Keratinocyte (primary cell): ENCODE measurements around the gene RETREG1. TPM values are rescaled to one million over a fixed set of nuclear protein-coding genes. Genes with fewer than 3 reads are reported as not detected.

Experiments
- DNase-seq: peaks from one replicate; pipeline ENCODE4 v3.0.0-alpha.2; 2011; ENCODE audit warnings: low read depth, missing footprints, low spot score
- FAIRE-seq: peaks from 2 replicates; lab custom pipeline; 2011; peaks lifted over from hg19 to GRCh38; lab: Jason Lieb, UNC
- H2AFZ ChIP-seq: 2 replicates; pipeline ENCODE4 v1.6.0; 2012; ENCODE audit warnings: low read length, control low read depth, inconsistent platforms; ENCODE audit not compliant: control insufficient read depth
- H3K27ac ChIP-seq: 2 replicates; pipeline ENCODE4 v1.5.1; 2011; ENCODE audit warnings: low read length; ENCODE audit not compliant: control insufficient read depth, insufficient read depth
- H3K27me3 ChIP-seq: 3 replicates; pipeline ENCODE4 v1.6.0; 2011; ENCODE audit warnings: low read length; ENCODE audit not compliant: control insufficient read depth, insufficient read depth; ENCODE audit errors: extremely low read depth
- H3K36me3 ChIP-seq, 2 experiments: 2 replicates in 1 of 2; 3 replicates in 1 of 2; pipeline ENCODE4 v1.5.1; 2011; ENCODE audit warnings: low read length in 2 of 2, mild to moderate bottlenecking in 1 of 2; ENCODE audit not compliant: control insufficient read depth in 2 of 2, insufficient read depth in 2 of 2; ENCODE audit errors: extremely low read depth in 1 of 2
- H3K4me1 ChIP-seq: 3 replicates; pipeline ENCODE4 v1.5.1; 2011; ENCODE audit warnings: low read length; ENCODE audit not compliant: control insufficient read depth, insufficient read depth; ENCODE audit errors: extremely low read depth
- H3K4me2 ChIP-seq: 3 replicates; pipeline ENCODE4 v1.6.0; 2011; ENCODE audit warnings: low read depth, low read length; ENCODE audit not compliant: control insufficient read depth, insufficient read depth; ENCODE audit errors: extremely low read depth
- H3K4me3 ChIP-seq, 3 experiments: fragments of 200-600 bp in 1 of 3; sonication (generic) in 1 of 3; 2 replicates in 2 of 3; 3 replicates in 1 of 3; pipeline ENCODE4 v1.5.1; 2011 to 2016; ENCODE audit warnings: low read length in 3 of 3, mild to moderate bottlenecking in 3 of 3, control low read depth in 2 of 3, inconsistent platforms in 1 of 3, low read depth in 1 of 3, mixed read lengths in 1 of 3, mixed run types in 1 of 3, moderate library complexity in 1 of 3; ENCODE audit not compliant: control insufficient read depth in 2 of 3, insufficient read depth in 2 of 3; ENCODE audit errors: extremely low read depth in 1 of 3
- H3K79me2 ChIP-seq: 2 replicates; pipeline ENCODE4 v1.6.0; 2012; ENCODE audit warnings: low read length; ENCODE audit not compliant: control insufficient read depth, insufficient read depth
- H3K9ac ChIP-seq: 3 replicates; pipeline ENCODE4 v1.6.0; 2011; ENCODE audit warnings: low read length; ENCODE audit not compliant: control insufficient read depth, insufficient read depth; ENCODE audit errors: extremely low read depth
- H3K9me1 ChIP-seq: 3 replicates; pipeline ENCODE4 v1.6.0; 2011; ENCODE audit warnings: low read length; ENCODE audit not compliant: control insufficient read depth, insufficient read depth; ENCODE audit errors: extremely low read depth
- H3K9me3 ChIP-seq: 2 replicates; pipeline ENCODE4 v1.5.1; 2012; ENCODE audit warnings: low read depth, low read length; ENCODE audit not compliant: control insufficient read depth
- H4K20me1 ChIP-seq: 3 replicates; pipeline ENCODE4 v1.6.0; 2011; ENCODE audit warnings: low read length; ENCODE audit not compliant: control insufficient read depth, insufficient read depth; ENCODE audit errors: extremely low read depth
- EZH2 ChIP-seq: IDR thresholded peaks from one replicate; pipeline ENCODE4 v1.6.1; 2012; ENCODE audit warnings: inconsistent platforms, mild to moderate bottlenecking, low read length, moderate library complexity
- dilution Hi-C: fragments of 300-500 bp; cut with MboI; formaldehyde crosslinking; loops from one replicate; pipeline ENCODE4 v1.7.0; 2020; ENCODE audit warnings: low sequenced_read_pairs; ENCODE audit not compliant: extremely low pct_ligation_motif_present
- polyA plus RNA-seq, 5 experiments: library from polyadenylated mRNA; depleted of rRNA in 3 of 5; stranded (reverse) in 3 of 5; stranded (forward) in 1 of 5; unstranded in 1 of 5; fragments of >200 nt; gene quantifications; 1 replicate in 1 of 5; 2 replicates in 3 of 5; 3 replicates in 1 of 5; pipeline versions ENCODE4 v1.2.1 to v1.2.3, GENCODE V29; 2011 to 2012; ENCODE audit warnings: missing spikeins in 2 of 5, low read depth in 1 of 5, low replicate concordance in 1 of 5
- TF ChIP-seq, protein P1 (sequence below), 3 experiments: IDR thresholded peaks in 1 of 3; conservative IDR thresholded peaks in 1 of 3; optimal IDR thresholded peaks in 1 of 3; 2 replicates in 2 of 3; 3 replicates in 1 of 3; pipeline versions ENCODE3 to v1.5.1; 2011; ENCODE audit warnings: low read length in 3 of 3, mild to moderate bottlenecking in 3 of 3, moderate library complexity in 2 of 3, control low read depth in 1 of 3, inconsistent platforms in 1 of 3; ENCODE audit not compliant: insufficient read depth in 2 of 3; ENCODE audit errors: extremely low read depth in 1 of 3

RETREG1 gene
- polyA plus RNA-seq, 1 donor (not counting 4 experiments of a cell fraction or from before 2014, with no cell fraction given) = 7.4 TPM

DNA sequence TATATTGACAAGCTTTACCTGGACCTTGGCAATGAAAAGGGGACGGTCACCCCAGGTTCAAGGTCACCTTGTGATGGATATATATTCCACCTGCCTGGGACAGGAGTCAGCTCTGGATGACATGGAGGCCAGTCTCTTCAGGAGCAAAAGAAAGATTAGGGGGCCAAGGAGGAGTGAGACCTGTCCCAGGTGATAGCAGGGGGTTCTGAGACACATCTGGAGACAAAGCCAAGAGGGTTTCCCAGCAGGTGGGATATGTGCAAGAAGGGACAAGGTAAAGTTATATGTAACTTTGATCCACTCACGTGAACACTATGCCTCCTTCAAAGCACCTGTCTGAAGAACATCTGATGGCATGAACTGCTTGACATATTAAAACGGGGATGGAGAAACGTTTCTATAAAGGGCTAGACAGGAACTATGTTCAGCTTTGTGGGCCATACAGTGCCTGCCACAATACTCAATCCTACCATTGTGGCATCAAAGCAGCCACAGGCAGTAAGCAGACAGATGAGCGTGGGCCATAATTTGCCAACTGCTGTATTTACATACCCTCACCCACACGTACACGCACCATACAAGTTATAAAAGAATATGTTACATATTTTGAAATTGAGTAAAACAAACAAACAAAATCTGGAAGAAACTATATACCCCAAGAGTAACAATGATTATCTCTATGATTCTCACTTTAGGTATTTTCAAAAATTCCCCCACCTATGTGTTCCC, 88.3 kb downstream of the RETREG1 start:
- Histone ChIP-seq H4K20me1 (no peaks in the 10 kb centered on the region), H3K27me3 (peaks cover 4% of the 10 kb centered on the region), H2AFZ (no peak overlapping the region), H3K4me1 (no peaks in the 10 kb centered on the region), H3K27ac (no peak overlapping the region), H3K4me2 (no peak overlapping the region), H3K9me1 (no peaks in the 10 kb centered on the region), H3K36me3 (no peaks in the 10 kb centered on the region), H3K4me3 (no peak overlapping the region), H3K9ac (no peak overlapping the region), H3K9me3 (no peaks in the 10 kb centered on the region), H3K79me2 (no peaks in the 10 kb centered on the region)
- DNase-seq = no peak
- TF ChIP-seq EZH2 = no peak
- TF ChIP-seq, protein P1, sequence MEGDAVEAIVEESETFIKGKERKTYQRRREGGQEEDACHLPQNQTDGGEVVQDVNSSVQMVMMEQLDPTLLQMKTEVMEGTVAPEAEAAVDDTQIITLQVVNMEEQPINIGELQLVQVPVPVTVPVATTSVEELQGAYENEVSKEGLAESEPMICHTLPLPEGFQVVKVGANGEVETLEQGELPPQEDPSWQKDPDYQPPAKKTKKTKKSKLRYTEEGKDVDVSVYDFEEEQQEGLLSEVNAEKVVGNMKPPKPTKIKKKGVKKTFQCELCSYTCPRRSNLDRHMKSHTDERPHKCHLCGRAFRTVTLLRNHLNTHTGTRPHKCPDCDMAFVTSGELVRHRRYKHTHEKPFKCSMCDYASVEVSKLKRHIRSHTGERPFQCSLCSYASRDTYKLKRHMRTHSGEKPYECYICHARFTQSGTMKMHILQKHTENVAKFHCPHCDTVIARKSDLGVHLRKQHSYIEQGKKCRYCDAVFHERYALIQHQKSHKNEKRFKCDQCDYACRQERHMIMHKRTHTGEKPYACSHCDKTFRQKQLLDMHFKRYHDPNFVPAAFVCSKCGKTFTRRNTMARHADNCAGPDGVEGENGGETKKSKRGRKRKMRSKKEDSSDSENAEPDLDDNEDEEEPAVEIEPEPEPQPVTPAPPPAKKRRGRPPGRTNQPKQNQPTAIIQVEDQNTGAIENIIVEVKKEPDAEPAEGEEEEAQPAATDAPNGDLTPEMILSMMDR (optimal IDR thresholded peaks at IDR 0.05 in 1 of 3, IDR thresholded peaks at IDR 0.05 in 1 of 3, conservative IDR thresholded peaks at IDR 0.05 in 1 of 3; ENCODE audit: extremely low read depth in 1 of 3, insufficient read depth in 2 of 3, low read length in 3 of 3) = no peak
- no peak for FAIRE-seq
- dilution Hi-C loops = no loop called here

DNA sequence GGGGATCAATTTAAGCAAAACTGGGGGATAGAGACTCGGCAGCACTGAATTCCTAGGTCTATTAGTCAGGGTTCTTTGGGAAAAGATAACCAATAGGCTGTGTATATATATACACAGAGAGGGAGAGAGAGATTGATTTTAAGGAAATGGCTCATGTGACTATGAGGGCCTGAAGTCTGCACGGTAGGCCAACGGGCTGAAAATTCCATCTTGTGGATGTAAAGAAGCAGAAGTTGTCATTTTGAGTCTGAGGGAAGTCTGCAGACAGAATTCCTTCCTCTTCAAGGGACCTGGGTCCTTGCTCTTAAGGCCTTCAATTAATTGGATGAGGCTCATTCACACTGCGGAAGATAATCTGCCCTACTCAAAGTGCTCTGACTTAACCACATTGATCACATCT, 91.1 kb downstream of the RETREG1 start:
- no peak for DNase-seq
- TF ChIP-seq EZH2 = no peak
- TF ChIP-seq, protein P1 (optimal IDR thresholded peaks at IDR 0.05 in 1 of 3, IDR thresholded peaks at IDR 0.05 in 1 of 3, conservative IDR thresholded peaks at IDR 0.05 in 1 of 3; ENCODE audit: extremely low read depth in 1 of 3, insufficient read depth in 2 of 3, low read length in 3 of 3) = no peak
- peaks cover 4% of the 10 kb centered on the region for H3K27me3 ChIP-seq

More for the DNA sequence above, 91.1 kb downstream of the RETREG1 start:
- Histone ChIP-seq H3K4me2 (no peak overlapping the region), H3K9ac (no peak overlapping the region), H3K9me1 (no peaks in the 10 kb centered on the region), H3K9me3 (no peaks in the 10 kb centered on the region), H3K79me2 (no peaks in the 10 kb centered on the region), H4K20me1 (no peaks in the 10 kb centered on the region), H3K27ac (no peak overlapping the region), H3K4me1 (no peaks in the 10 kb centered on the region), H3K36me3 (no peaks in the 10 kb centered on the region), H3K4me3 (no peak overlapping the region), H2AFZ (no peak overlapping the region)
- no peak for FAIRE-seq
- dilution Hi-C loops = no loop called here
